Endothelial cell of umbilical vein (primary cell): ENCODE data around the gene PACSIN2.

Experiments
- CTCF ChIP-seq, 2 donors: IDR thresholded peaks; 1 replicate in 1 of 2; 2 replicates in 1 of 2; pipeline ENCODE4 v1.5.1; 2011; ENCODE audit warnings: low read length in 2 of 2, mild to moderate bottlenecking in 2 of 2, moderate library complexity in 2 of 2, control low read depth in 1 of 2, inconsistent platforms in 1 of 2, low read depth in 1 of 2; ENCODE audit not compliant: insufficient read depth in 1 of 2; ENCODE audit errors: extremely low read depth in 1 of 2
- EZH2 ChIP-seq: IDR thresholded peaks from 2 replicates; pipeline ENCODE4 v1.6.1; 2012; ENCODE audit warnings: borderline replicate concordance, low read depth, mild to moderate bottlenecking, moderate library complexity, low read length, inconsistent platforms; ENCODE audit not compliant: severe bottlenecking
- JUN ChIP-seq: IDR thresholded peaks from 2 replicates; pipeline ENCODE4 v1.6.1; 2011; ENCODE audit warnings: borderline replicate concordance, low read depth; ENCODE audit not compliant: insufficient read length, insufficient read depth
- MYC ChIP-seq: IDR thresholded peaks from one replicate; pipeline ENCODE4 v1.6.1; 2011; ENCODE audit warnings: mild to moderate bottlenecking, low read depth, low read length
- POLR2A ChIP-seq: IDR thresholded peaks from 2 replicates; pipeline ENCODE4 v1.6.1; 2012; ENCODE audit warnings: low read depth, mild to moderate bottlenecking, control low read depth, low read length
- POLR2AphosphoS5 ChIP-seq: IDR thresholded peaks from 2 replicates; pipeline ENCODE4 v1.6.1; 2012; ENCODE audit warnings: low read depth, mild to moderate bottlenecking, control low read depth, low read length, moderate library complexity; ENCODE audit not compliant: insufficient read depth

GRCh38 chr22:42934338-42934737 is 80.6 kb downstream of the PACSIN2 start:
- TF ChIP-seq POLR2A (no peak), CTCF (IDR thresholded peaks at IDR 0.05; ENCODE audit: extremely low read depth in 1 of 2, insufficient read depth in 1 of 2, low read depth in 1 of 2, low read length in 2 of 2) (no peak), EZH2 (no peak), POLR2AphosphoS5 (no peak), MYC (no peak), JUN (no peak)
